Common myeloid progenitor, CD34-positive (primary cell): ENCODE measurements around the gene FGF2.

Source experiments
- CTCF ChIA-PET: fragments of 350-600 bp; sonication (Branson Sonifier 250); formaldehyde crosslinking; loops from one replicate; lab custom pipeline; 2021; ENCODE audit warnings: antibody characterized with exemption; lab: Charles Lee
- POLR2A ChIA-PET: fragments of 350-600 bp; sonication (Branson Sonifier 250); formaldehyde crosslinking; loops from one replicate; lab custom pipeline; 2021; ENCODE audit warnings: antibody characterized with exemption; lab: Charles Lee
- DNase-seq, 3 donors: peaks; one replicate each; pipeline versions ENCODE4 v3.0.0 to v3.0.0-alpha.2; 2013
- H3K27ac ChIP-seq, 2 experiments: 1 replicate in 1 of 2; 2 replicates in 1 of 2; pipeline ENCODE4 v1.7.0; 2013; ENCODE audit warnings: inconsistent platforms in 2 of 2, low read length in 2 of 2, mild to moderate bottlenecking in 2 of 2, low read depth in 1 of 2, moderate library complexity in 1 of 2; ENCODE audit not compliant: severe bottlenecking in 2 of 2, insufficient read depth in 1 of 2, poor library complexity in 1 of 2
- H3K27me3 ChIP-seq, 5 experiments: replicated peaks in 2 of 5; 1 replicate in 3 of 5; 2 replicates in 2 of 5; pipeline versions ENCODE4 v1.6.1 to v1.7.0; 2013; ENCODE audit warnings: low read length in 4 of 5, mild to moderate bottlenecking in 2 of 5, moderate library complexity in 2 of 5, inconsistent platforms in 1 of 5; ENCODE audit not compliant: insufficient read depth in 5 of 5, control insufficient read depth in 4 of 5
- H3K36me3 ChIP-seq, 4 experiments: 1 replicate in 2 of 4; 2 replicates in 2 of 4; pipeline versions ENCODE4 v1.6.1 to v1.7.0; 2013; ENCODE audit warnings: low read length in 3 of 4, control low read depth in 1 of 4, mild to moderate bottlenecking in 1 of 4; ENCODE audit not compliant: control insufficient read depth in 4 of 4, insufficient read depth in 4 of 4
- H3K4me1 ChIP-seq, 4 experiments: 1 replicate in 3 of 4; 2 replicates in 1 of 4; pipeline versions ENCODE4 v1.6.1 to v1.7.1; 2013; ENCODE audit warnings: low read length in 3 of 4, mild to moderate bottlenecking in 3 of 4, control low read depth in 1 of 4, inconsistent platforms in 1 of 4, moderate library complexity in 1 of 4; ENCODE audit not compliant: control insufficient read depth in 4 of 4, insufficient read depth in 4 of 4; ENCODE audit errors: control extremely low read depth in 1 of 4
- H3K4me3 ChIP-seq, 7 experiments: 1 replicate in 4 of 7; 2 replicates in 3 of 7; pipeline versions ENCODE4 v1.5.1 to v1.7.0; 2013; ENCODE audit warnings: mild to moderate bottlenecking in 7 of 7, low read length in 6 of 7, moderate library complexity in 6 of 7, inconsistent platforms in 2 of 7, low read depth in 2 of 7, control low read depth in 1 of 7; ENCODE audit not compliant: insufficient read depth in 4 of 7, control insufficient read depth in 1 of 7; ENCODE audit errors: extremely low read depth in 1 of 7
- H3K9me3 ChIP-seq, 5 experiments: 1 replicate in 4 of 5; 2 replicates in 1 of 5; pipeline versions ENCODE4 v1.6.1 to v1.7.1; 2013; ENCODE audit warnings: low read length in 4 of 5, mild to moderate bottlenecking in 2 of 5, inconsistent platforms in 1 of 5, low read depth in 1 of 5, moderate library complexity in 1 of 5; ENCODE audit not compliant: control insufficient read depth in 4 of 5, insufficient read depth in 2 of 5; ENCODE audit errors: control extremely low read depth in 1 of 5
- WGBS: methylation state at CpG from one replicate; pipeline ENCODE4 v1.1.5; 2013; ENCODE audit not compliant: insufficient coverage; 5-methylcytosine and 5-hydroxymethylcytosine counted together

Gene FGF2

DNA sequence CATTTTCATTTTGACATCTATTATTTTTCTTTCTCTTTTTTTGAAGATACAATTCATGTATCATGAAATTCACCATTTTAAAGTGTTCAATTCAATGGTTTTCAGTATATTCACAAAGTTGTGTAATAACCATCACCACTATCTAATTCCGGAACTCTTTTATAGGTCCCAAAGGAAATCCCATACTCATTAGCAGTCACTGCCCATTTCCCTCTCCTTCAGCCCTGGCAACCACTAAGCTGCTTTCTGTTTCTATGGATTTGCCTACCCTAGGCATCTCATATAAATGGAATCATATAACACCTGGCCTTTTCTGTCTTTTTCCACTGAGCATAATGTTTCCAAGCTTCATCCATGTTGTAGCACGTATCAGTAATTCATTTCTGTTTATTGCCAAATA, 3.2 kb upstream of the FGF2 start:
- DNase-seq = no peak
- Histone ChIP-seq H3K4me3 (no peak overlapping the region), H3K27ac (no peak overlapping the region), H3K4me1 (peaks cover 6 to 16% (median 11%) of the 10 kb centered on the region in 4 experiments), H3K36me3 (no peaks in the 10 kb centered on the region), H3K27me3 (peaks cover 12 to 33% (median 24%) of the 10 kb centered on the region in 5 experiments), H3K9me3 (peaks cover 0 to 6% (median 0%) of the 10 kb centered on the region in 5 experiments)
- CTCF ChIA-PET = no interaction called here
- WGBS = 100% methylated on average over 2 of the region's 2 CpGs
- POLR2A ChIA-PET = no interaction called here

DNA sequence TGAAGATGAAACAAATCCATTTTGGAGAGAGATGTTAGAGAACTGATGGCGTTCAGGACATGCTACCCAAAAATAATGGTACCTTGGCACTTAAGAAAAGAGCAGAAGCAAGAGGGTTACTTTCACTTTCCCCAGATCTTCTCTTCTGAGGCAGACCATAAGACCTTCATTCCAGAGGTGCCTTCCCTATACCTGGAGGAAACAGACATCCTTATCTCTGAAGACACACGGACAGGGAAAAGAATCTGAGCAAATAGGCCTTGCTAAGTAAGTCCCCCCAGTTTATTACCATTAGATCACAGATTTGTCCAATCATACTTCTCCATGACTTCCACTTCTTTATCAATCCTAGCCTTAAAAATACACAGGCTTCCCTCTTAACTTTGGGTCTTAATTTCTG, 2.0 kb upstream of the FGF2 start:
- CTCF ChIA-PET = no interaction called here
- DNase-seq = peak in 2 of 3 donors; percentile 38 to 40
- WGBS = 79% methylated on average over 2 of the region's 2 CpGs
- no peaks in the 10 kb centered on the region for H3K36me3 ChIP-seq
- peaks cover 6 to 16% (median 11%) of the 10 kb centered on the region in 4 experiments for H3K4me1 ChIP-seq
- H3K27ac ChIP-seq = no peak overlapping the region
- H3K4me3 ChIP-seq = no peak overlapping the region
- H3K9me3 ChIP-seq = peaks cover 0 to 6% (median 0%) of the 10 kb centered on the region in 5 experiments
- peaks cover 21 to 44% (median 30%) of the 10 kb centered on the region in 5 experiments for H3K27me3 ChIP-seq
- POLR2A ChIA-PET = no interaction called here

DNA sequence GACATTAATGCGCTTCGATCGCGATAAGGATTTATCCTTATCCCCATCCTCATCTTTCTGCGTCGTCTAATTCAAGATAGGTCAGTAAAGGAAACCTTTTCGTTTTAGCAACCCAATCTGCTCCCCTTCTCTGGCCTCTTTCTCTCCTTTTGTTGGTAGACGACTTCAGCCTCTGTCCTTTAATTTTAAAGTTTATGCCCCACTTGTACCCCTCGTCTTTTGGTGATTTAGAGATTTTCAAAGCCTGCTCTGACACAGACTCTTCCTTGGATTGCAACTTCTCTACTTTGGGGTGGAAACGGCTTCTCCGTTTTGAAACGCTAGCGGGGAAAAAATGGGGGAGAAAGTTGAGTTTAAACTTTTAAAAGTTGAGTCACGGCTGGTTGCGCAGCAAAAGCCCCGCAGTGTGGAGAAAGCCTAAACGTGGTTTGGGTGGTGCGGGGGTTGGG, 528 bp upstream of the FGF2 start:
- Histone ChIP-seq H3K27me3 (peaks cover 26 to 59% (median 38%) of the 10 kb centered on the region in 5 experiments), H3K9me3 (peaks cover 0 to 6% (median 0%) of the 10 kb centered on the region in 5 experiments), H3K36me3 (no peaks in the 10 kb centered on the region), H3K4me1 (peaks cover 6 to 16% (median 11%) of the 10 kb centered on the region in 4 experiments), H3K4me3 (no peak overlapping the region), H3K27ac (no peak overlapping the region)
- DNase-seq = peak in 1 of 3 donors; percentile 7
- CTCF ChIA-PET = no interaction called here
- WGBS = 75% methylated on average over 13 of the region's 18 CpGs
- POLR2A ChIA-PET = no interaction called here

DNA sequence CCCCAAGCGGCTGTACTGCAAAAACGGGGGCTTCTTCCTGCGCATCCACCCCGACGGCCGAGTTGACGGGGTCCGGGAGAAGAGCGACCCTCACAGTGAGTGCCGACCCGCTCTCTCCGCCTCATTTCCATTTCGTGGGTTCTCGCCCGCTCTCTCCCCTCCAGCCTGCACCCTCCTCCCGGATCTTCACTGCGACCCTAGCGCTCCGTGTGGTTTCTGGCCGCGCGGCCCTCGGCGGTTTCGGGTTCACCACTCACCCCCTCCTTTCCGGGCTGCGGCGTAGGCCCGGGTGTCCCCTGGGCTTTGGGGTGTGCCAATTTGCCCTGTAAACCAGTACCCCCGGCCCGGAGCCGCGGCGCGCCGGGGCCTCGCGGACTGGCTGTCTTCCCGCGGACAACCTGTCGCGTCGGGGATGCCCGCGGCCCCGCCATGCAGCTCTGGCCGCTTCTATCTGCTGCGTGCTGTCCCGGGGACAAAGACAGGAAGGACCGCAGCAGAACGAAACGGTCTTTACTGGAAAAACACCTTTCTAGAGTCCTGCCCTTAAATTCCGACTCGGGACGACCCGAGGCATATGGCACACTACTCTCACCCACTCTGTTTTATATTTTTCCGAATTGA, 737 bp downstream of the FGF2 start:
- H3K4me1 ChIP-seq = peaks cover 6 to 16% (median 11%) of the 10 kb centered on the region in 4 experiments
- H3K9me3 ChIP-seq = peaks cover 0 to 6% (median 0%) of the 10 kb centered on the region in 5 experiments
- no peaks in the 10 kb centered on the region for H3K36me3 ChIP-seq
- peaks cover 28 to 68% (median 38%) of the 10 kb centered on the region in 5 experiments for H3K27me3 ChIP-seq
- peak overlapping the region; percentile 40 to 77 (median 59) for H3K4me3 ChIP-seq
- DNase-seq = peak in 2 of 3 donors; percentile 54 to 56
- no peak overlapping the region for H3K27ac ChIP-seq
- under 1% methylated on average over 47 of the region's 57 CpGs for WGBS
- CTCF ChIA-PET = no interaction called here
- POLR2A ChIA-PET = no interaction called here

DNA sequence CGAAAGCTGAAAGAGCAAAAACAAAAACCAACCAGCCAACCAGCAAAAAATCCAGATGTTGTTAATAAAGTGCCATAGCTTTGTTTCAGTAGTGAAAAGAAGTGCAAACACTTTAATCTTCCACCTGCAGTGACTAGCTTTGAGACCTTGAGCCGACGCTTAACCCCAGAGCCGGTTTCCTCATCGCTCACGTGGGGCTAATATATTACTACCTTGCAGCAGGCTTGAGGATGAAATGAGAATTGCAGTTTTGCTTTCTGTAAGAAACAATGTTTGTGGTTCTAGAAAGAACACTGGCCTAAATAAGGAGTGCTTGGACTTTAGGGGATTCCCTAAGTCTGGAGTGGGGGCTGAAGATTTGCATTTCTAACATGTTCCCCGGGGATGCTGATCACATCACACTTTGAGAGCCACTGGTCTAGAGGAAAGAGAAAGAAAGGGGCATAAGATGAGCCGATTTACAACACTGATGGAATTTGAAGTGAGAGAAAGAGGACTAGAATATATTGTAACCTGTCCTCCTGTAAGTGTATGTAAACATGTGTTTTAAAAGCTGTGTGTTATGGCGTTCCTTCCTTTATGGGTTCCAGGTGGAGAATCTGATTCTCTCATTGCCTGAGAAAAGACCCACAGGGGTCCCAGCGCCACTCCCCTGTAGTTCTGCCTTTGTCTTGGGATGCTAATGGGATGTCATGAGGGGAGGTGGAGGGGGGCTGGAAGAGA, 1.4 kb downstream of the FGF2 start:
- H3K36me3 ChIP-seq = no peaks in the 10 kb centered on the region
- DNase-seq = peak; percentile 32 to 77 (median 73)
- peaks cover 6 to 16% (median 11%) of the 10 kb centered on the region in 4 experiments for H3K4me1 ChIP-seq
- WGBS = 3% methylated on average over 7 of the region's 10 CpGs
- CTCF ChIA-PET = no interaction called here
- no peak overlapping the region for H3K27ac ChIP-seq
- H3K27me3 ChIP-seq = peaks cover 25 to 68% (median 38%) of the 10 kb centered on the region in 5 experiments
- H3K4me3 ChIP-seq = peak overlapping the region; percentile 40 to 77 (median 59)
- POLR2A ChIA-PET = no interaction called here
- peaks cover 0 to 6% (median 0%) of the 10 kb centered on the region in 5 experiments for H3K9me3 ChIP-seq

DNA sequence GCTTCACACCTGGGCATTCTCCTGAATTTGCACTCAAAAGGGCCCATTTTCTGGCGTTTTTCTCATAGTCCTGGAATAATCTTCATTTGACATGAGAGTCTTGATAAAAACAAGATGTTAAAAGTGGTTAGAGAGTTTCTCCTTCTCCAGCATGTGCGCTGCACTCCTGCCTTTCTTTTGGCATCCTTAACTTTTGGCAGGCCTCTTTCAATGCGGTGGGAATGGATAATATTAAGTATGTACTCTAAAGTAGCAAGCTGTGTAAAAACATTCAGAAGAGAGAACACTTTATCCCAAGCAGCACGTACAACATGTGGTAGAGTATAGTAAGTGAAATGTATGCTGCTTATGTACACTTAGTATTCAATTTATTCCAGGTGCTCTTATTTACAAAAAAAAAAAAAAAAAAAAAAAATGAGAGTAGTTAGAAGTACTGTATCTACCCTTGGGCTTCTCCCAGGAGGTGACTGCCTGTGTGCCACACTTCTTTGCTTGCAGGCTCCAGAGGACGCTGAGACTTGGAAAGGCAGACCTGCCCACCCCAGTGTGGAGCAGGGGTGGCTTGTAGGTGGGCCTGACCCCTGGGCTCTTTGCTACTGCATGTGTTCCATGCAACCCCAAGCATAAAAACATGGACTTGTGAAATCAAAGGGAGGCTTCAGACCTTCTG, 3.9 kb downstream of the FGF2 start:
- no peak for DNase-seq
- Histone ChIP-seq H3K4me1 (peaks cover 6 to 16% (median 11%) of the 10 kb centered on the region in 4 experiments), H3K27ac (no peak overlapping the region), H3K4me3 (no peak overlapping the region), H3K9me3 (peaks cover 0 to under 1% (median 0%) of the 10 kb centered on the region in 5 experiments), H3K27me3 (peaks cover 19 to 62% (median 32%) of the 10 kb centered on the region in 5 experiments), H3K36me3 (no peaks in the 10 kb centered on the region)
- CTCF ChIA-PET = interaction anchor here (0.6 kb wide), 1 partner anchor 10 kb away, joined by 3 read pairs; no protein-coding TSS in a partner anchor
- 94% methylated on average over 2 of the region's 5 CpGs for whole genome bisulfite sequencing
- POLR2A ChIA-PET = no interaction called here
